Right cardiac atrium (tissue), 5 donors: ENCODE data around the gene NRP2. TPM values are rescaled to one million over a fixed set of nuclear protein-coding genes. Genes with fewer than 3 reads are reported as not detected.
A peak's percentile ranks its signal among the peaks of the same experiment; 100 is the strongest.

ENCODE experiments used
- ATAC-seq, 2 donors: fragments of 200-7000 bp; cut with Tn5 transposase; one replicate each; pipeline versions ENCODE4 v1.8.0 to v1.9.1; 2020; ENCODE audit warnings: moderate library complexity in 2 of 2, mild to moderate bottlenecking in 1 of 2
- DNase-seq, 3 donors: peaks; one replicate each; pipeline ENCODE4 v3.0.0-alpha.2; 2020
- H3K27ac ChIP-seq: one replicate; pipeline ENCODE4 v1.5.1; 2013; ENCODE audit warnings: mild to moderate bottlenecking, low read length, control low read depth, moderate library complexity
- H3K27me3 ChIP-seq: one replicate; pipeline ENCODE4 v1.6.1; 2013; ENCODE audit not compliant: control insufficient read depth, insufficient read depth
- H3K4me1 ChIP-seq: one replicate; pipeline ENCODE4 v1.6.1; 2013; ENCODE audit warnings: low read length; ENCODE audit not compliant: control insufficient read depth, insufficient read depth
- H3K4me3 ChIP-seq: one replicate; pipeline ENCODE4 v1.5.1; 2013; ENCODE audit warnings: low read length, control low read depth
- H3K9me3 ChIP-seq: one replicate; pipeline ENCODE4 v1.6.1; 2013; ENCODE audit warnings: low read length; ENCODE audit not compliant: control insufficient read depth
- WGBS: extraction: QIAGEN DNeasy Blood & Tissue Kit; methylation state at CpG from one replicate; pipeline ENCODE4 v1.1.7; 2013; 5-methylcytosine and 5-hydroxymethylcytosine counted together
- intact Hi-C, 4 donors: fragments of 100-400 bp; cut with DNase I; formaldehyde crosslinking; loops; one replicate each; pipeline versions ENCODE4 v1.11.0 to v1.14.0; 2022 to 2023
- long read RNA-seq, 4 donors: library from polyadenylated mRNA; unstranded; transcript quantifications; one replicate each; pipeline ENCODE4 v2.0.0, GENCODE V29; 2020 to 2021
- polyA plus RNA-seq: library from polyadenylated mRNA; stranded (reverse); fragments of 200-250 nt; gene quantifications from one replicate; pipeline ENCODE4 v1.2.3, GENCODE V29; 2013
- total RNA-seq, 4 donors: library from RNA; stranded (reverse); fragmentation: NEBNext Ultra II Directional; extraction: Animal tissue kit (Norgen Biotek cat#: 25700); gene quantifications; one replicate each; pipeline ENCODE4 v1.2.1, GENCODE V29; 2021
- donor health status: healthy with polysubstance abuse.
- donor health status: DM: no; HTN: yes; CAD: no.
- donor health status: DM: no; HTN: no; CAD: no.
- donor health status: DM: no; HTN: yes; CAD: no; lungs with severe emphysema.
- donor health status: DM: yes; HTN: yes; CAD: no.

The NRP2 gene, protein sequence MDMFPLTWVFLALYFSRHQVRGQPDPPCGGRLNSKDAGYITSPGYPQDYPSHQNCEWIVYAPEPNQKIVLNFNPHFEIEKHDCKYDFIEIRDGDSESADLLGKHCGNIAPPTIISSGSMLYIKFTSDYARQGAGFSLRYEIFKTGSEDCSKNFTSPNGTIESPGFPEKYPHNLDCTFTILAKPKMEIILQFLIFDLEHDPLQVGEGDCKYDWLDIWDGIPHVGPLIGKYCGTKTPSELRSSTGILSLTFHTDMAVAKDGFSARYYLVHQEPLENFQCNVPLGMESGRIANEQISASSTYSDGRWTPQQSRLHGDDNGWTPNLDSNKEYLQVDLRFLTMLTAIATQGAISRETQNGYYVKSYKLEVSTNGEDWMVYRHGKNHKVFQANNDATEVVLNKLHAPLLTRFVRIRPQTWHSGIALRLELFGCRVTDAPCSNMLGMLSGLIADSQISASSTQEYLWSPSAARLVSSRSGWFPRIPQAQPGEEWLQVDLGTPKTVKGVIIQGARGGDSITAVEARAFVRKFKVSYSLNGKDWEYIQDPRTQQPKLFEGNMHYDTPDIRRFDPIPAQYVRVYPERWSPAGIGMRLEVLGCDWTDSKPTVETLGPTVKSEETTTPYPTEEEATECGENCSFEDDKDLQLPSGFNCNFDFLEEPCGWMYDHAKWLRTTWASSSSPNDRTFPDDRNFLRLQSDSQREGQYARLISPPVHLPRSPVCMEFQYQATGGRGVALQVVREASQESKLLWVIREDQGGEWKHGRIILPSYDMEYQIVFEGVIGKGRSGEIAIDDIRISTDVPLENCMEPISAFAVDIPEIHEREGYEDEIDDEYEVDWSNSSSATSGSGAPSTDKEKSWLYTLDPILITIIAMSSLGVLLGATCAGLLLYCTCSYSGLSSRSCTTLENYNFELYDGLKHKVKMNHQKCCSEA
- total RNA-seq (10 to 100 TPM in 1 of 4 donors, 1 to 10 TPM in 3; 8.9 to 11.1 (median 9.7) TPM), polyA plus RNA-seq (5.7 TPM)
- long read RNA-seq, donor 1, partial matches to known transcripts = 0 of 1 reads
- long read RNA-seq, donor 1, other reads (novel, unspliced or antisense) = 0 of 1 reads
- long read RNA-seq, donor 2, partial matches to known transcripts = 1 of 1 reads
- long read RNA-seq, donor 2, other reads (novel, unspliced or antisense) = 0 of 1 reads
- long read RNA-seq, donor 3, partial matches to known transcripts = 0 of 1 reads
- long read RNA-seq, donor 3, other reads (novel, unspliced or antisense) = 1 of 1 reads
- long read RNA-seq, donor 4, partial matches to known transcripts = 1 of 2 reads
- long read RNA-seq, donor 4, other reads (novel, unspliced or antisense) = 1 of 2 reads

DNA sequence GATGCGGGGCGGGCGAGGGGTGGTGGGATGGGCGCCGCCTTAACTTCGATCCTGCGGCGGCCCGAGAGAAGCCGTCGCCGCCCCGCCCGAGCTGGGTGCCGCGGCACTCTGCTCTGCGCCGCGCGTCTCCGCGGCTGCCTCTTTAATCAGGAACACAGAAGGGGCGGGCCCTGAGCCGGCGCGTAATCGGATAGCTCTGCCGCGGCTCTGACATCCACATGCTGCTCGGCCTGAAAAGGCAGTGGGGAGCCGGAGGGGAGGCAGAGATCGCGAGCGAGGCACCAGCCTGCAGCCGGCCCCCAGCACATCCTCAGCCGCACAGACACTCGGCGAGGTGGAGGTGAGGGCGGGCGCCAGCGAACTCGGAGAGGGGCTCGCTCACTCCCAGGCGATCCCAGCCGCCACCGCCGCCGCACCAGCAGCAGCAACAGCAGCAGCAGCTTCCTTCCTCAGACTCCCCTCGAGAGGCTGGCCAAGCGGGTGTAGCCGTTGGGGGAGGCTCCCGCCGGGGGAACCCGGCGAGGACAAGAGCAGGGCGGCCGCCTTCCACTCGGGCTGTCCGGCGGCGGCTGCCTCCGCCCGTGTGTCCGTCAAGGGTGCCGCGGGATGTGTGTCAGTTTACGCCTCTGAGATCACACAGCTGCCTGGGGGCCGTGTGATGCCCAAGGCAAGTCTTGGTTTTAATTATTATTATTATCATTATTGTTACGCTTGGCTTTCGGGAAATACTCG lies at the start of gene NRP2:
Gene NRP2 (plus strand): TSS at position 263 of the 732 bp plus-strand sequence. CDS start 790 bp downstream, outside the sequence.
- peak; percentile 85 to 94 (median 93) for DNase-seq
- H3K4me1 ChIP-seq = peaks cover 3% of the 10 kb centered on the region

DNA sequence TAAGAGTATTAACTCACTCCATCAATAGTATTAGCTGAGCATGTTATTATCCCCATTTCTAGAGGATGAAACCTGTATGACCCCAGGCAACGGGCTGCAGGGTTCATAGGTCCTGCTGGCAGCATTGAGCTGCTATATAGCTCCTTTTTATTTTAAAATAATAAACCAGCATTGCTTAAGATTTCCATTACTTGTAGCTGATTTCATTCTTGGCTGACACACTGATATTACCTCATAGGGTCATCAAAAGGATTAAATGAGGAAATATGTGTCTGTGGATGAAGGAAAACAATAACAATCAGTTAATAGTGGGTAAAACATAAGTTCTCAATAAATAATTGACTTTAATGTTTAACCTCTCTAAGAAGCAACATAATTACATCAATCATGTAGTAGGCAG lies 48.3 kb upstream of the NRP2 start:
- DNase-seq (no peak), ATAC-seq (no peak)
- 59% methylated on average over 1 of the region's 1 CpG for WGBS
- intact Hi-C loops = no loop called here
- H3K27me3 ChIP-seq = no peaks in the 10 kb centered on the region
- no peak overlapping the region for H3K4me3 ChIP-seq
- H3K27ac ChIP-seq = no peak overlapping the region
- H3K9me3 ChIP-seq = no peaks in the 10 kb centered on the region
- peaks cover 2% of the 10 kb centered on the region for H3K4me1 ChIP-seq

More for the DNA sequence above, at the start of gene NRP2:
- H3K4me3 ChIP-seq = peak within 1 kb of the TSS; percentile 77
- intact Hi-C loops = loop anchor here in 2 of 4 donors (5.0 to 10.0 kb wide), 4 partner anchors 245 to 1538 kb away; no protein-coding TSS in a partner anchor
- peak; percentile 90 to 93 for ATAC-seq
- no peaks in the 10 kb centered on the region for H3K27me3 ChIP-seq
- WGBS = under 1% methylated on average over 71 of the region's 71 CpGs
- H3K9me3 ChIP-seq = no peaks in the 10 kb centered on the region
- peak within 1 kb of the TSS; percentile 44 for H3K27ac ChIP-seq

DNA sequence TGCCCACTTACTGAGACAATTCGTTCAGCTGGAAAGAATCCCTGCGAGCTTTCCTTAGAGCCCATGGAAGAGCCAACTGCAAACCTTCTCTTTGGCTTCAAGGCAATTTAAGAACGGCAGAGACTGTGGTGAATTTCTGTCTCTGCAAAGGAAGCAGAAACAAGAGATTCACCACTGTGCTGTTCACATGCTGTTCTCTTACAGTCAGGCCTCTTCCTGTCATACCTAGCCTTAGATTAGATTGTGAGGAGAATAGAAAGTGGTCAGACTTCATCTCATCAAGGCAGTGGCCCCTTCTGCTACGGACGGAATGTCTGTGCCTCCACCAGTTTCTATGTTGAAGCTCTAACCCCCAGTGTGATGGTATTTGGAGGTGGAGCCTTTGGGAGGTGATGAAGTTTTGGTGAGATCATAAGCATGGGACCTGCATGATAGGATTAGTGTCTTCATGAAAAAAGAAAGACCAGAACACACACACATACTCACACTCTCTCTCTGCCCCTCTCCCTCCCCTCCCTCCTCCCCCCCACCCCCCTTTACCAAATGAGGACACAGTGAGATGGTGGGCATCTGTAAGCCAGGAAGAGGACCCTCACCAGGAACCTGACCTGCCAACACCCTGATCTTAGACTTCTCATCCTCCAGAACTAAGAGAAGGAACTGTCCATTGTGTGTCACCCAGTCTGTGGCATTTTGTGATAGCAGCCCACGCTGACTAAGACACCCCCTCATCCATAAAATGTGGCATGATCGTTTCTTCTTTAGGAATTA lies 45.6 kb upstream of the NRP2 start:
- no peaks in the 10 kb centered on the region for H3K27me3 ChIP-seq
- DNase-seq (no peak), ATAC-seq (no peak)
- peaks cover 2% of the 10 kb centered on the region for H3K4me1 ChIP-seq
- 63% methylated on average over 7 of the region's 7 CpGs for WGBS
- intact Hi-C loops = no loop called here
- H3K27ac ChIP-seq = no peak overlapping the region
- no peak overlapping the region for H3K4me3 ChIP-seq
- H3K9me3 ChIP-seq = no peaks in the 10 kb centered on the region

DNA sequence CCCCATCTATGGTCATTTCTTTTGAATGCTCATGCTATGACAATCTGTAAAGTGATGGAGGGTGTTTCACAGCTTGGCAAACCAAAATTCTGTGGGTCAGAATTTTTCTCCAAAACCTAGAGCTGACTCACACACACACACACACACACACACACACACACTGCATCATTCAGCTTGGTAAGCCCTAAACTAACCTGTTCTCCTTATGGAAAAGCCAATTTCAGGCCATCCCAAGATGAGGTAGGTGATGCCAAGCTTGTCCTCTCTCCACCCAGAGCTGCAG lies 45.0 kb upstream of the NRP2 start:
- H3K4me1 ChIP-seq = peaks cover 2% of the 10 kb centered on the region
- intact Hi-C loops = no loop called here
- H3K27ac ChIP-seq = no peak overlapping the region
- no peaks in the 10 kb centered on the region for H3K27me3 ChIP-seq
- DNase-seq = no peak
- H3K4me3 ChIP-seq = no peak overlapping the region
- H3K9me3 ChIP-seq = no peaks in the 10 kb centered on the region
- ATAC-seq = no peak

DNA sequence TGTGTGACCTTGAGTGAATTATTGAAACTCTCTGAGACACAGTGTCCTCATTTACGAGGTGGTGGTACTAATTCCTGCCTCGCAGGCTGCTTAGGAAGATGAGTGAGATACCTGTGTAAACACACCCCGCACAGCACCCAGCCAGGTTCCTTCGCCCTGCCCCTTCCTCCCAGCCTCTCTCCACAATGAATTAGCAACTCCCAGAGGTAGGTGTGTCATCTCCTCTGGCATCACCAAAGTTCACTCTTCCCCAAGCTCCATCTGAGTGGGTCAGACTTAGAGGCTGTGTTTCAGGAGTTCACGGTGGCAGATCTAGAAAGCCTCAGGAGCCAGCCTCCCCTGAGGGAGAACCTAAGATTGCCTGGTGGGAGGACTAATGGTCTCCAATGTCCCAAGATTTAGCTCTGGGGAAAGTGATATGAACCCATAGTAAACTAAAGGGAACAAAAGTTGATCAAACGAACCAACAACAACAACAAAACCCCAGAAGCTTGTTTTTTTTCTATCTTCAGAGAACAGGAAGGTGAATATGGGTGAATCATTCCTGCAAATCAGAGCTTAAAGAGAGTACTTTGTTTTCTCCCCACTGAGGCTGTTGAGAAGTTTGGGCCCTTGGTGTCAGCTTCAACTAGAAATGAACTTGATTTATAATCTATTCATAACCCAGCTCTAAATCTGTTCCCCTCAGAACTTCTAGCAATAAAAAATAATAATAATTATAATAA lies 44.4 kb upstream of the NRP2 start:
- Histone ChIP-seq H3K9me3 (no peaks in the 10 kb centered on the region), H3K4me1 (peaks cover 2% of the 10 kb centered on the region), H3K27me3 (no peaks in the 10 kb centered on the region), H3K27ac (no peak overlapping the region), H3K4me3 (no peak overlapping the region)
- intact Hi-C loops = no loop called here
- WGBS = 89% methylated on average over 6 of the region's 6 CpGs
- ATAC-seq (no peak), DNase-seq (no peak)

DNA sequence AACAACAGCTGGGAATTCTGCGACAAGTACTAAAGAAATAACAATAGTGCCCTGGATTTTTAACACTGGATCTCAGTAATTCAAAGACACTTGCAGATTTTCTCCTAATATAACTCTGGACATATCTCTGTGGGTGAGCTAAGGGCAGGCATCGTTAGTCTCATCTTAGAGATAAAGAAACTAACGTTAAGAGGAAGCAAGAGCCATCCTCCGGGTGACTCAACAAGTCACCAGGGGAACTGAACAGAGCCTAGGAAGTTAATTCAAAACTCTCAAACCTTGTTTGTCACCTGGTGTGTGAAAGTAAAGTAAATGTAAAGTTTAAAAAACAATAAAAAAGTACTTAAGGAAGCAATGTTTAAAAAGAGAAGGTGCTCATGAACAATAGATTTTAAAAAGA lies 41.6 kb upstream of the NRP2 start:
- H3K27me3 ChIP-seq = no peaks in the 10 kb centered on the region
- intact Hi-C loops = no loop called here

DNA sequence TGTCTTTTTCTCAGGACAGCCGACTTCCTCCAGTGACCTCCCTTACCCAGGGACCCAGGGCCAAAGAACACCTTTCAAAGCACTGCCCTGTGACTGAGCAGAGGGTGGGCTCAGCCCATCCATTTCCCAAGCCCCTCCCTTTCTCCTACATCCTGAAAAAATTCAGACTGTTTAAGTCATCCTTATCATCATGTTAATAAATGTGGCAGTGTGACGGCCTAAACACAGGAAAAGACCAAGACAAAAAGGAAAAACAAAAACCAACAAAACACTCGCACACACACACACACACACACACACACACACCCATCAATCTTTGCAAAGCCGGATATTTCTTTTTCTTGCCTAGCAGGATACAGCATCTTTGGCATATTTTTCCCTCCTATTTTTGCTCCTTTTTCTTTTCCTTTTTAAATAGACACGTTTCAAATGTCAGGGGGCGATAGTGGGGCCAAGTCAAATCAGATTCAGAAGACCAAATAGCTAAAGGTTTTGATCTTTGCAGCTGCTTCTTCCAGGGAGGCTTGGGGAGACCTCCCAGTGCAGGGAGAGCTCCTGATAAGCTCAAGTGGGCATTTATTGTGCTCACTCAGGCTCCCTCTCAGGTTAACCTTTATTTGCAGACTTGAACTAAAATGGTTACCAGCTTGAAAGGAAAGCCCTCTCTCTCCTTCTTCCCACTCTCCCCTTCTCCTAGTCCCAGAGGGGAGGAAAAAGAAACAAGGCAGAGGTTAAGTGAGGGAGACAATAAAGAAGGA lies 39.5 kb upstream of the NRP2 start:
- WGBS = 49% methylated on average over 6 of the region's 6 CpGs

More for the DNA sequence above, 41.6 kb upstream of the NRP2 start:
- H3K4me3 ChIP-seq = no peak overlapping the region
- ATAC-seq (no peak), DNase-seq (no peak)
- WGBS = 42% methylated on average over 4 of the region's 4 CpGs
- no peak overlapping the region for H3K27ac ChIP-seq
- peaks cover 2% of the 10 kb centered on the region for H3K4me1 ChIP-seq
- no peaks in the 10 kb centered on the region for H3K9me3 ChIP-seq

DNA sequence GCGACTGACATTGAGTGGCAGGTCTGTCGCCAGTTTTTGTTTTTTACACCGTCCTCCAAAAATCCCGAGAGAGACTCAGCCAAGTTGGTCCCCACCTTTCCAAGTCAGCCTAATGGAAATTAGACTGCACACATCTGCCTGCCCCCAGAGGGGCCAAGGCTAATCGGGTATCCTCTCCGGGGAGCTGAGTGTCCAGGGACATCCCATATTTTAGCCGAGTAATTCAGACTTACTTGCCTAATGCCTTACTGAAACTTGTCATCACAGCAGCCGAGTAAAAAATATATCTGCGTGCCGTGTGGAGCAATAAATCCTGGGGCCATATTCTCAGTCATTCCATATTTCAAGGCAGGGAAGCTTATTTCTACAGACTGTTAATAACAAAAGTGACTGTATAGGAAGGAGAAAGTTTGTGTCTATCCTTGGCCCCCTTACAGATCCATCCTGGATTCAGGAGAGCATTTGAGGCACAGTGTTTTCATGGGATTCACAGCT lies 38.9 kb upstream of the NRP2 start:
- H3K9me3 ChIP-seq = no peaks in the 10 kb centered on the region
- no peaks in the 10 kb centered on the region for H3K27me3 ChIP-seq
- intact Hi-C loops = no loop called here
- 63% methylated on average over 10 of the region's 10 CpGs for WGBS
- ATAC-seq = no peak
- no peak overlapping the region for H3K4me3 ChIP-seq
- no peak for DNase-seq
- H3K4me1 ChIP-seq = no peaks in the 10 kb centered on the region
- no peak overlapping the region for H3K27ac ChIP-seq

More for the DNA sequence above, 39.5 kb upstream of the NRP2 start:
- no peak for DNase-seq
- Histone ChIP-seq H3K27me3 (no peaks in the 10 kb centered on the region), H3K4me3 (no peak overlapping the region), H3K9me3 (no peaks in the 10 kb centered on the region), H3K4me1 (no peaks in the 10 kb centered on the region), H3K27ac (no peak overlapping the region)
- ATAC-seq = no peak
- intact Hi-C loops = no loop called here

DNA sequence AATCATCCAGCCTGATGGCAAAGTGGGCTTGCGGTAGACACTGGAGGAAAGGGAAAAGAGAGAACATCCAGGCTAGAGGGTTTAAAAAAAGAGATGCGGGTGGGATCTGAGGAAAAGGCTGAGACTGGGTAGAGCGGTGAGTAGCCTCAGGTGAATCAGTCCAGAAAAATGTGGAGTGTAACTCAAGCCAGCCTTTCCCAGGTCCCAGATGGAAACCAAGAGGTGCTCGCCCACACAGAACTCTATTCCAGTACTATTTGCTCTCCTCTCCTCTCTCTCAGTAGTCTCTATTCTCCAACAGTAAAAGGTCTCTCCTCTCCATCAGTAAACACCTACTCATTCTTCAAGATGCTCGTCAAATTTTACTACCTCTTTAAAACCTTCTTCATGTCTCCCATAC lies 38.3 kb upstream of the NRP2 start:
- intact Hi-C loops = no loop called here
- no peak overlapping the region for H3K4me3 ChIP-seq
- DNase-seq = no peak
- no peak overlapping the region for H3K27ac ChIP-seq
- no peaks in the 10 kb centered on the region for H3K9me3 ChIP-seq
- no peaks in the 10 kb centered on the region for H3K4me1 ChIP-seq
- ATAC-seq = no peak
- WGBS = 97% methylated on average over 5 of the region's 5 CpGs
- no peaks in the 10 kb centered on the region for H3K27me3 ChIP-seq
